Endothelial cell of umbilical vein (primary cell): ENCODE data around the gene NT5C3A. TPM values are rescaled to one million over a fixed set of nuclear protein-coding genes. Genes with fewer than 3 reads are reported as not detected.

ENCODE experiments used
- BruUV-seq: library from RNA; stranded (reverse); fragments of 400-500 nt; replicated peaks from 2 replicates; lab custom pipeline; 2021; lab: Mats Ljungman, UMichigan
- CTCF ChIA-PET: fragments of 300-600, 350-600 bp; sonication (Branson Sonifier 250); formaldehyde crosslinking; loops from one replicate; lab custom pipeline; 2021; ENCODE audit warnings: antibody characterized with exemption, inconsistent platforms; lab: Charles Lee
- POLR2A ChIA-PET: fragments of 300-600, 350-600 bp; sonication (Branson Sonifier 250); formaldehyde crosslinking; loops from one replicate; lab custom pipeline; 2021; ENCODE audit warnings: antibody characterized with exemption, inconsistent platforms; lab: Charles Lee
- DNase-seq: peaks from one replicate; pipeline ENCODE4 v3.0.0-alpha.2; 2011; ENCODE audit warnings: low read depth, low spot score
- FAIRE-seq: peaks from 2 replicates; lab custom pipeline; 2011; peaks lifted over from hg19 to GRCh38; lab: Jason Lieb, UNC
- H2AFZ ChIP-seq: 2 replicates; pipeline ENCODE4 v1.6.0; 2012; ENCODE audit warnings: low read depth, low read length, control low read depth, inconsistent platforms
- H3K27ac ChIP-seq: 2 replicates; pipeline ENCODE4 v1.5.1; 2011; ENCODE audit warnings: low read depth, mild to moderate bottlenecking, control low read depth, low read length, moderate library complexity; ENCODE audit not compliant: insufficient read depth
- H3K27me3 ChIP-seq, 2 experiments: 2 replicates each; pipeline versions ENCODE4 v1.6.0 to v1.6.1; 2011; ENCODE audit warnings: low read length in 2 of 2, mixed read lengths in 1 of 2; ENCODE audit not compliant: control insufficient read depth in 2 of 2, insufficient read depth in 2 of 2
- H3K36me3 ChIP-seq, 2 experiments: 2 replicates in 1 of 2; 3 replicates in 1 of 2; pipeline ENCODE4 v1.5.1; 2011; ENCODE audit warnings: low read length in 2 of 2, mild to moderate bottlenecking in 1 of 2, moderate library complexity in 1 of 2; ENCODE audit not compliant: control insufficient read depth in 2 of 2, insufficient read depth in 2 of 2; ENCODE audit errors: extremely low read depth in 1 of 2
- H3K4me1 ChIP-seq: 3 replicates; pipeline ENCODE4 v1.5.1; 2011; ENCODE audit warnings: mild to moderate bottlenecking, low read length; ENCODE audit not compliant: control insufficient read depth, insufficient read depth; ENCODE audit errors: extremely low read depth
- H3K4me2 ChIP-seq: 2 replicates; pipeline ENCODE4 v1.6.1; 2011; ENCODE audit warnings: low read length, control low read depth, mixed read lengths; ENCODE audit not compliant: insufficient read depth
- H3K4me3 ChIP-seq, 3 experiments: fragments of 200-600 bp in 1 of 3; sonication (generic), shearing (Covaris generic) in 1 of 3; replicated peaks in 1 of 3; 2 replicates each; pipeline ENCODE4 v1.5.1; 2011 to 2016; ENCODE audit warnings: control low read depth in 3 of 3, low read length in 3 of 3, mild to moderate bottlenecking in 2 of 3, inconsistent platforms in 1 of 3, low read depth in 1 of 3, moderate library complexity in 1 of 3; ENCODE audit not compliant: insufficient read depth in 1 of 3
- H3K79me2 ChIP-seq: 2 replicates; pipeline ENCODE4 v1.6.0; 2012; ENCODE audit warnings: low read length, inconsistent platforms; ENCODE audit not compliant: control insufficient read depth, insufficient read depth
- H3K9ac ChIP-seq: replicated peaks from 2 replicates; pipeline ENCODE3; 2011; ENCODE audit warnings: low read length, control low read depth; ENCODE audit not compliant: insufficient read depth; ENCODE audit errors: extremely low read depth
- H3K9me1 ChIP-seq: replicated peaks from 3 replicates; pipeline ENCODE4 v1.6.0; 2011; ENCODE audit warnings: mild to moderate bottlenecking, low read length; ENCODE audit not compliant: control insufficient read depth, insufficient read depth; ENCODE audit errors: extremely low read depth
- H3K9me3 ChIP-seq: replicated peaks from 2 replicates; pipeline ENCODE4 v1.5.1; 2012; ENCODE audit warnings: low read length, inconsistent platforms; ENCODE audit not compliant: control insufficient read depth, insufficient read depth
- H4K20me1 ChIP-seq: replicated peaks from 2 replicates; pipeline ENCODE3; 2011; ENCODE audit warnings: mild to moderate bottlenecking, low read length; ENCODE audit not compliant: control insufficient read depth, insufficient read depth; ENCODE audit errors: extremely low read depth
- CTCF ChIP-seq, 2 donors: IDR thresholded peaks; 1 replicate in 1 of 2; 2 replicates in 1 of 2; pipeline ENCODE4 v1.5.1; 2011; ENCODE audit warnings: low read length in 2 of 2, mild to moderate bottlenecking in 2 of 2, moderate library complexity in 2 of 2, control low read depth in 1 of 2, inconsistent platforms in 1 of 2, low read depth in 1 of 2; ENCODE audit not compliant: insufficient read depth in 1 of 2; ENCODE audit errors: extremely low read depth in 1 of 2
- EZH2 ChIP-seq: IDR thresholded peaks from 2 replicates; pipeline ENCODE4 v1.6.1; 2012; ENCODE audit warnings: borderline replicate concordance, low read depth, mild to moderate bottlenecking, moderate library complexity, low read length, inconsistent platforms; ENCODE audit not compliant: severe bottlenecking
- FOS ChIP-seq: IDR thresholded peaks from 2 replicates; pipeline ENCODE4 v1.6.1; 2011; ENCODE audit warnings: mild to moderate bottlenecking, low read length, moderate library complexity, borderline replicate concordance; ENCODE audit not compliant: insufficient read depth
- GATA2 ChIP-seq: IDR thresholded peaks from 2 replicates; pipeline ENCODE4 v1.7.0; 2011; ENCODE audit warnings: low read depth, mild to moderate bottlenecking, moderate library complexity, mixed read lengths, low read length; ENCODE audit not compliant: insufficient read length, insufficient read depth
- JUN ChIP-seq: IDR thresholded peaks from 2 replicates; pipeline ENCODE4 v1.6.1; 2011; ENCODE audit warnings: borderline replicate concordance, low read depth; ENCODE audit not compliant: insufficient read length, insufficient read depth
- MAX ChIP-seq: IDR thresholded peaks from 2 replicates; pipeline ENCODE4 v1.6.1; 2011; ENCODE audit not compliant: insufficient read depth, insufficient read length
- MYC ChIP-seq: IDR thresholded peaks from one replicate; pipeline ENCODE4 v1.6.1; 2011; ENCODE audit warnings: mild to moderate bottlenecking, low read depth, low read length
- POLR2A ChIP-seq: IDR thresholded peaks from 2 replicates; pipeline ENCODE4 v1.6.1; 2012; ENCODE audit warnings: low read depth, mild to moderate bottlenecking, control low read depth, low read length
- POLR2AphosphoS5 ChIP-seq: IDR thresholded peaks from 2 replicates; pipeline ENCODE4 v1.6.1; 2012; ENCODE audit warnings: low read depth, mild to moderate bottlenecking, control low read depth, low read length, moderate library complexity; ENCODE audit not compliant: insufficient read depth
- dilution Hi-C: fragments of 300-500 bp; cut with MboI; formaldehyde crosslinking; loops from one replicate; pipeline ENCODE4 v1.15.0; 2019; ENCODE audit warnings: low sequenced_read_pairs; ENCODE audit not compliant: extremely low pct_ligation_motif_present
- intact Hi-C: fragments of 100-400 bp; cut with micrococcal nuclease; formaldehyde crosslinking; loops from one replicate; pipeline ENCODE4 v1.10.0; 2022
- polyA plus RNA-seq, 4 experiments: library from polyadenylated mRNA; depleted of rRNA in 3 of 4; stranded (reverse) in 3 of 4; unstranded in 1 of 4; fragments of >200 nt; gene quantifications; 2 replicates each; pipeline versions ENCODE4 v1.2.1 to v1.2.3, GENCODE V29; 2011 to 2012; ENCODE audit warnings: missing spikeins in 1 of 4
- total RNA-seq: library from RNA; stranded (reverse); gene quantifications from 2 replicates; pipeline ENCODE4 v1.2.3, GENCODE V29; 2021

The NT5C3A gene
- total and polyA plus RNA-seq, 2 donors (not counting 3 experiments of a cell fraction or from before 2014, with no cell fraction given), result 7.1 to 22.6 TPM

- intact Hi-C loops, result loop anchor here (5.0 kb wide), 1 partner anchor 569 kb away; the partner anchor contains the start of gene LSM5
- DNase-seq, result no peak
- no peak overlapping the region for H2AFZ ChIP-seq
- BruUV-seq, result TSS peak; percentile 33
- ChIA-PET CTCF (interaction anchor here (0.7 to 2.2 kb wide), 9 partner anchors 11 to 296 kb away, joined by 3 to 24 read pairs (median 4); partner anchors contain the start of gene RP9), POLR2A (no interaction called here)
- dilution Hi-C loops, result no loop called here
- H3K4me3 ChIP-seq, result peak overlapping the region; percentile 87 to 95 (median 87)
- peaks cover 15% of the 10 kb centered on the region for H3K4me1 ChIP-seq
- no peaks in the 10 kb centered on the region for H3K9me1 ChIP-seq
- no peak overlapping the region for H3K27ac ChIP-seq
- no peaks in the 10 kb centered on the region for H3K27me3 ChIP-seq
- no peaks in the 10 kb centered on the region for H3K36me3 ChIP-seq
- peak overlapping the region; percentile 89 for H3K9ac ChIP-seq
- TF ChIP-seq MYC, result no peak
- no peak for TF ChIP-seq POLR2A
- TF ChIP-seq POLR2AphosphoS5, result no peak
- TF ChIP-seq EZH2, result no peak
- TF ChIP-seq MAX, result no peak
- no peak for TF ChIP-seq GATA2
- TF ChIP-seq JUN, result no peak
- TF ChIP-seq FOS, result no peak
- TF ChIP-seq CTCF (IDR thresholded peaks at IDR 0.05; ENCODE audit: extremely low read depth in 1 of 2, insufficient read depth in 1 of 2, low read depth in 1 of 2, low read length in 2 of 2), result no peak
- H3K4me2 ChIP-seq, result peak overlapping the region; percentile 93
- peak; percentile 15 for FAIRE-seq
- no peaks in the 10 kb centered on the region for H3K9me3 ChIP-seq
- H3K79me2 ChIP-seq, result peaks cover 55% of the 10 kb centered on the region
- peaks cover 2% of the 10 kb centered on the region for H4K20me1 ChIP-seq
Measured at GRCh38 chr7:33061282-33061937, 1.2 kb downstream of the NT5C3A start.
